ENCODE data around the gene PPARD. TPM values are rescaled to one million over a fixed set of nuclear protein-coding genes. Genes with fewer than 3 reads are reported as not detected.

PPARD gene
- total and polyA plus RNA-seq, 12 donors, result 6.0 to 39.8 (median 21.6) TPM

DNA sequence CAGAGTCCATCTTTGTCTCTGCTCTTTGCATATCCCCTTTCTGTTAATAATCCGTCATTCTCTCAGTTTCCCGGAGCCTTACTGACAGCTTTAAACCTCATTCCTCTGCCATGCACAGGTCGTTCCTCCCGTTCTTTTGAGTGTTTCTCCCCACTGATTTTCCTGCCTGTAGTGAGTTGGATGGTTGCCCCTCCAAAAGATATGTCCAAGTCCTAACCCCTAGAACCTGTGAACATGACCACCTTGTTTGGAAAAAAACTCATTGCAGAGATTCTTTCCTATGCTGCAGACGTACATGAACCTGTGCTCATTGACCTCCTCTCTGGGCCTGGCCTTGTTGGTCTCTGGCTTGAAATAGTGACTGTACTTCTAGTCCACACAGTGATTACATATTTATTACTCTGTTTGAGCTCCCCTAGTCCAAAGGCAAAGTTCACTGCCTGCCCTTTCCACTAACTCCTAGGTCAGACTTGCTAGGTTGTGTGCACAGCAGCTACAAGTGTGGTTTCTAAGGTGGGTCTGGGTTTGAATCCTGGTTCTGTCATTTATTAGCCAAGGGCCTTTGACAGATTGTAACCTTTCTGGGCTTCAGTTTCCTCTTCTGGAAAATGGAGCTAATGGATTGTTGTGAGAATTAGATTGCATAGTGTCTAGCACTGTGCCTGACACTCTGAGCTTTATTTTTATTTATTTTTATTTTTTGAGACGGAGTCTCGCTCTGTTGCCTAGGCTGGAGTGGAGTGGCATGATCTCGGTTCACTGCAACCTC lies 29.3 kb downstream of the PPARD start:
- TF ChIP-seq, protein P1, sequence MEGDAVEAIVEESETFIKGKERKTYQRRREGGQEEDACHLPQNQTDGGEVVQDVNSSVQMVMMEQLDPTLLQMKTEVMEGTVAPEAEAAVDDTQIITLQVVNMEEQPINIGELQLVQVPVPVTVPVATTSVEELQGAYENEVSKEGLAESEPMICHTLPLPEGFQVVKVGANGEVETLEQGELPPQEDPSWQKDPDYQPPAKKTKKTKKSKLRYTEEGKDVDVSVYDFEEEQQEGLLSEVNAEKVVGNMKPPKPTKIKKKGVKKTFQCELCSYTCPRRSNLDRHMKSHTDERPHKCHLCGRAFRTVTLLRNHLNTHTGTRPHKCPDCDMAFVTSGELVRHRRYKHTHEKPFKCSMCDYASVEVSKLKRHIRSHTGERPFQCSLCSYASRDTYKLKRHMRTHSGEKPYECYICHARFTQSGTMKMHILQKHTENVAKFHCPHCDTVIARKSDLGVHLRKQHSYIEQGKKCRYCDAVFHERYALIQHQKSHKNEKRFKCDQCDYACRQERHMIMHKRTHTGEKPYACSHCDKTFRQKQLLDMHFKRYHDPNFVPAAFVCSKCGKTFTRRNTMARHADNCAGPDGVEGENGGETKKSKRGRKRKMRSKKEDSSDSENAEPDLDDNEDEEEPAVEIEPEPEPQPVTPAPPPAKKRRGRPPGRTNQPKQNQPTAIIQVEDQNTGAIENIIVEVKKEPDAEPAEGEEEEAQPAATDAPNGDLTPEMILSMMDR (IDR thresholded peaks at IDR 0.05), result no peak
- TF ChIP-seq POLR2A (IDR thresholded peaks at IDR 0.05), result no peak
- Histone ChIP-seq H3K4me1 (replicated peaks in 1 of 2) (peaks cover 4 to 28% of the 10 kb centered on the region in 2 donors), H3K27me3 (no peaks in the 10 kb centered on the region), H3K36me3 (replicated peaks in 1 of 2) (no peaks in the 10 kb centered on the region), H3K4me3 (no peak overlapping the region), H3K9me3 (replicated peaks in 1 of 3) (no peaks in the 10 kb centered on the region), H3K27ac (peak overlapping the region in 1 of 5 donors; percentile 74)
- DNase-seq, result no peak
- WGBS, 4 donors, result 84 to 87% (median 87%) methylated on average over 8 of the region's 8 CpGs
- intact Hi-C loops (cut with DNase I), result no loop called here

DNA sequence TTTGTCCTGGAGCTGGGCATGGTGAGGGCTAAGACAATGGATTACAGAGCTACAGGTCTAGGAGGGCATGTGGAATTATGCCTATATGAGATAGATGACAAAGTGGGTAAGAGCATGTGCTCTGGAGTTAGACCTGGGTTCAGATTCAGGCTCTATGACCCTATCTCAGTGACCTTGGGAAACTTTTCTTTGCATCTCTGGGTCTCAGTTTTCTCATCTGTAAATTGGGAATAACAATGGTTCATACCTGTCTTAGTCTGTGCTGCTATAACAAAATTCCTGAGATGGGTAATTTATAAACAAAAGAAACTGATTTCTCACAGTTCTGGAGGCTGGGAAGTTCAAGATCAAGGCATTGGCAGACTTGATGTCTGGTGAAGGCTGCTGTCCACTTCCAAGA lies 30.3 kb downstream of the PPARD start:
- H3K27me3 ChIP-seq, result no peaks in the 10 kb centered on the region
- no peaks in the 10 kb centered on the region for H3K36me3 ChIP-seq (replicated peaks in 1 of 2)
- no peak overlapping the region for H3K27ac ChIP-seq
- intact Hi-C loops (cut with DNase I), result no loop called here
- peaks cover 4 to 28% of the 10 kb centered on the region in 2 donors for H3K4me1 ChIP-seq (replicated peaks in 1 of 2)
- H3K9me3 ChIP-seq (replicated peaks in 1 of 3), result no peaks in the 10 kb centered on the region
- TF ChIP-seq, protein P1 (IDR thresholded peaks at IDR 0.05), result no peak
- TF ChIP-seq POLR2A (IDR thresholded peaks at IDR 0.05), result no peak
- DNase-seq, result no peak
- H3K4me3 ChIP-seq, result no peak overlapping the region

DNA sequence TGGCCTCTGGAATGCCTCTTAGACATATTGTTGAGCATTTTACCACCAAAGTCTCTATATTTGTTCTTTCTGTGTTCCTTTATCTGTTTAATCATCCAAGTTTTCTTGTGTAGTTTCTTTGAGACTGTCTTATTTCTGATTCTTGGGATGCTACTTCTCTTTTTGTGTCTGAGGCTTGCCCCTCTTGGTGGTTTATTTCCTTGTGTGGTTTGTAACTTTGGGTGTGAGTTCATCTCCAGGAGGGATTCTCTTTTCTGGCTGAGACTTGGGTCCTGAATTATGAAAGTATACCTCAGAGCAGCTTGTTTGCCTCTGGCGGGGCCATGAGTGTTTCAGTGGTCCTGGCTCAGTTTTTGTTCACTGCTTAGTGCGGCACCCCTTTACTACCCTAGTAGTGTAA lies 33.9 kb downstream of the PPARD start:
- no peaks in the 10 kb centered on the region for H3K36me3 ChIP-seq (replicated peaks in 1 of 2)
- 65 to 100% (median 97%) methylated on average over 2 of the region's 2 CpGs for WGBS, 4 donors
- no peak overlapping the region for H3K4me3 ChIP-seq
- H3K27ac ChIP-seq, result no peak overlapping the region
- intact Hi-C loops (cut with DNase I), result no loop called here
- TF ChIP-seq POLR2A (IDR thresholded peaks at IDR 0.05), result no peak
- TF ChIP-seq, protein P1 (IDR thresholded peaks at IDR 0.05), result no peak
- H3K27me3 ChIP-seq, result no peaks in the 10 kb centered on the region
- peaks cover 0 to 5% of the 10 kb centered on the region in 2 donors for H3K4me1 ChIP-seq (replicated peaks in 1 of 2)
- H3K9me3 ChIP-seq (replicated peaks in 1 of 3), result no peaks in the 10 kb centered on the region
- no peak for DNase-seq

DNA sequence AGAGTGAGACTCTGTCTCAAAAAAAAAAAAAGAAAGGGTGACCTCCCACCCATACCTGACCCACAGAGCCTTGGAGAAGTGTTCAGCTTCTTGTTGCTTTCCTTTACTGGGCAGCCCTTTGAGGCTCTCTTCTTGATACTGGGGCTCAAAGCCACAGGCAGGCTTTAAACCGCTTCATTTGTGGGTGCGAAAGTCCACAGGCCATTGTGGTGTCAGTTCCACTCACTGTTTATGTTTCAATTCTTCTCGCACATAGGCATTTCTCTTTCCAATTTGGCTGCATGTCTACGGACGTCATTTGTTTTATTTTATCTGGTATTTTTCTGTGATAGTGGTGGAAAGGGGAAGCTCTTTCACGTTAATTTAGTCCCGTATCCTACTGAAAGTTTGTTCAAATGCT lies 34.6 kb downstream of the PPARD start:
- Histone ChIP-seq H3K9me3 (replicated peaks in 1 of 3) (no peaks in the 10 kb centered on the region), H3K4me3 (no peak overlapping the region), H3K4me1 (replicated peaks in 1 of 2) (peaks cover 0 to 5% of the 10 kb centered on the region in 2 donors), H3K36me3 (replicated peaks in 1 of 2) (no peaks in the 10 kb centered on the region), H3K27me3 (no peaks in the 10 kb centered on the region), H3K27ac (no peak overlapping the region)
- no peak for TF ChIP-seq POLR2A (IDR thresholded peaks at IDR 0.05)
- TF ChIP-seq, protein P1 (IDR thresholded peaks at IDR 0.05), result no peak
- 58 to 79% (median 76%) methylated on average over 7 of the region's 7 CpGs for WGBS, 4 donors
- intact Hi-C loops (cut with DNase I), result no loop called here
- DNase-seq, result no peak

Data from adrenal gland (tissue), 12 donors.